Mesothelial cell of epicardium (in vitro differentiated cells): ENCODE results near the gene GNLY. TPM values are rescaled to one million over a fixed set of nuclear protein-coding genes. Genes with fewer than 3 reads are reported as not detected.

Experiments
- DNase-seq, 2 experiments: peaks; one replicate each; pipeline ENCODE4 v3.0.0; 2021; ENCODE audit warnings: low spot score in 2 of 2; ENCODE audit not compliant: unreplicated experiment in 2 of 2
- H3K27ac Mint-ChIP-seq: 2 replicates; pipeline ENCODE4 v1.8.0; 2021; ENCODE audit warnings: mixed read lengths
- H3K27me3 Mint-ChIP-seq: 2 replicates; pipeline ENCODE4 v1.8.0; 2021; ENCODE audit warnings: low read depth, mixed read lengths
- H3K36me3 Mint-ChIP-seq: 2 replicates; pipeline ENCODE4 v1.8.0; 2021; ENCODE audit warnings: mixed read lengths
- H3K4me1 Mint-ChIP-seq: 2 replicates; pipeline ENCODE4 v1.8.0; 2021; ENCODE audit warnings: mixed read lengths
- H3K4me3 Mint-ChIP-seq: 2 replicates; pipeline ENCODE4 v1.8.0; 2021; ENCODE audit warnings: mild to moderate bottlenecking, moderate library complexity, mixed read lengths
- H3K9me3 Mint-ChIP-seq: 2 replicates; pipeline ENCODE4 v1.8.0; 2021; ENCODE audit warnings: mixed read lengths
- total RNA-seq: library from RNA; stranded (reverse); gene quantifications from 3 replicates; pipeline ENCODE4 v1.2.1, GENCODE V29; 2021
- TF ChIP-seq, protein P1 (sequence below): fragments of 200-600 bp; sonication (generic); IDR thresholded peaks from one replicate; pipeline ENCODE4 v1.5.0; 2021; ENCODE audit warnings: antibody characterized with exemption; ENCODE audit not compliant: unreplicated experiment

GNLY gene
- total RNA-seq, 1 donor from 2014 or later: not detected

DNA sequence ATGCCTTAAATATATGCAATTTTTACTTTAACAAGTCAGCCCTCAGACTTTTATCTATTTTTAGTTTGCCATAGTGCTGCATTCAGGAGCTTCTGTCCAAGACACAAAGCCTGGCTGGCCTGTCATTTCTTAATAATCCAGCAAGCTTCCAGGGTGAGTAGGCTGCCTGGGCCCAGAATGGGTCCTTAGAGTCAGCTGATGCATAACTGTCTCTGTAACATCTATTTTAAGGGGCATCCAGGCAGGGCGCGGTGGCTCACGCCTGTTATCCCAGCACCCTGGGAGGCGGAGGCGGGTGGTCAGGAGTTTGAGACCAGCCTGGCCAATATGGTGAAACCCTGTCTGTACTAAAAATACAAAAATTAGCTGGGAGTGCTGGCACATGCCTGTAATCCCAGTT lies 11.8 kb upstream of the GNLY start:
- Mint-ChIP-seq H3K9me3 (no peaks in the 10 kb centered on the region), H3K27ac (no peak overlapping the region), H3K27me3 (peaks cover 3% of the 10 kb centered on the region), H3K4me3 (no peak overlapping the region), H3K36me3 (no peaks in the 10 kb centered on the region), H3K4me1 (peaks cover 8% of the 10 kb centered on the region)
- no peak for DNase-seq
- TF ChIP-seq, protein P1, sequence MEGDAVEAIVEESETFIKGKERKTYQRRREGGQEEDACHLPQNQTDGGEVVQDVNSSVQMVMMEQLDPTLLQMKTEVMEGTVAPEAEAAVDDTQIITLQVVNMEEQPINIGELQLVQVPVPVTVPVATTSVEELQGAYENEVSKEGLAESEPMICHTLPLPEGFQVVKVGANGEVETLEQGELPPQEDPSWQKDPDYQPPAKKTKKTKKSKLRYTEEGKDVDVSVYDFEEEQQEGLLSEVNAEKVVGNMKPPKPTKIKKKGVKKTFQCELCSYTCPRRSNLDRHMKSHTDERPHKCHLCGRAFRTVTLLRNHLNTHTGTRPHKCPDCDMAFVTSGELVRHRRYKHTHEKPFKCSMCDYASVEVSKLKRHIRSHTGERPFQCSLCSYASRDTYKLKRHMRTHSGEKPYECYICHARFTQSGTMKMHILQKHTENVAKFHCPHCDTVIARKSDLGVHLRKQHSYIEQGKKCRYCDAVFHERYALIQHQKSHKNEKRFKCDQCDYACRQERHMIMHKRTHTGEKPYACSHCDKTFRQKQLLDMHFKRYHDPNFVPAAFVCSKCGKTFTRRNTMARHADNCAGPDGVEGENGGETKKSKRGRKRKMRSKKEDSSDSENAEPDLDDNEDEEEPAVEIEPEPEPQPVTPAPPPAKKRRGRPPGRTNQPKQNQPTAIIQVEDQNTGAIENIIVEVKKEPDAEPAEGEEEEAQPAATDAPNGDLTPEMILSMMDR: no peak

DNA sequence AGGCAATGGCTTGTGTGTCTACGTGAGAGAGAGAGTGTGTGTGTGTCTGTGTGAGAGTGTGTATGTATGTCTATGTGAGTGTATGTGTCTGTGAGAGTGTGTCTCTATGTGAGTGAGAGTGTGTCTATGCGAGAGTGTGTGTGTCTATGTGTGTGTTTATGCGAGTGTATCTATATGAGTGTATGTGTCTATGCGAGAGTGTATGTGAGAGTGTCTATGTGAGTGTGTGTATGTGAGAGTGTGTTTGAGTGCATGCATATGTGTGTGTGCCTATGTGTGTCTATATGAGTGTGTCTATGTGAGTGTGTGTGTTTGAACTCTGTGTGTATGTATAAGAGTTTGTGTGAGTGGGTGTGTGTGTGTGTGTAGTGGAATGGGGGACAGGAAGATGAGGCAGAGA lies 9.8 kb upstream of the GNLY start:
- Mint-ChIP-seq H3K27ac (no peak overlapping the region), H3K27me3 (peaks cover 5% of the 10 kb centered on the region), H3K9me3 (no peaks in the 10 kb centered on the region), H3K4me1 (no peaks in the 10 kb centered on the region), H3K4me3 (no peak overlapping the region), H3K36me3 (no peaks in the 10 kb centered on the region)
- DNase-seq: no peak
- TF ChIP-seq, protein P1: no peak

DNA sequence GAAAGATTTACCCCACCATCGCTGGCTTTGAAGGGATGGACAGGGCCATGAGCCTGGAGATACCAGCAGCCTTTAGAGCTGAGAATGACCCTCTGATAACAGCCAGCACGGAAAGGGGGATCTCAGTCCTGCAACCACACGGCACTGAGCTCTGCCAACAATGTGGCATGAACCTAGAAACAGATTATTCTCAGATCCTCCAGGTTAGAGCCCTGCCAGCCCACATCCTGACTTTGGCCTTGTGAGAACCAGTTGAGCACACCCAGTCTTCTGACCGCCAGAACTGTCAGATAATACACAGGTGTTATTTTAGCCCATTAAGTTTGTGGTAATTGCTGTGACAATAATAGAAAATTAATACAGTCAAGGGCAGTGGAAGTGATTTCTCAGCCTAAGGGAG lies 9.4 kb upstream of the GNLY start:
- no peaks in the 10 kb centered on the region for H3K36me3 Mint-ChIP-seq
- no peak for DNase-seq
- TF ChIP-seq, protein P1: no peak
- H3K4me1 Mint-ChIP-seq: no peaks in the 10 kb centered on the region
- no peak overlapping the region for H3K27ac Mint-ChIP-seq
- H3K4me3 Mint-ChIP-seq: no peak overlapping the region
- no peaks in the 10 kb centered on the region for H3K9me3 Mint-ChIP-seq
- H3K27me3 Mint-ChIP-seq: peaks cover 5% of the 10 kb centered on the region

DNA sequence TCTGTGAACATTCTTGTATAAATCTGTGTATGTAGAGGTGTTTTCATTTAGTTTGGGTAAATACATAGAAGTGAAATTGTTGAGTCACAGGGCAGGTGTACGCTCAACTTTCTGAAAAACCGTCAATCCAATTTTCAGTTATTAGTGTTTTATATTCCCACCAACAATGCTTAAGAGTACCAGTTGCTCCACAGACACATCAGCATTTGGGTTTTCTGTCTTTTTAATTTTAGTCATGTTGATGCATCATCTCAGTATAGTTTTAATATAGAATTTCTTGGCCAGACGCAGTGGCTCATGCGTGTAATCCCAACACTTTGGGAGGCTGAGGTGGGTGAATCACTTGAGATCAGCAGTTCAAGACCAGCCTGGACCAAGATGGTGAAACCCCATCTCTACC lies 3.2 kb upstream of the GNLY start:
- Mint-ChIP-seq H3K4me1 (no peaks in the 10 kb centered on the region), H3K27me3 (peaks cover 5% of the 10 kb centered on the region), H3K36me3 (no peaks in the 10 kb centered on the region), H3K4me3 (no peak overlapping the region), H3K27ac (no peak overlapping the region), H3K9me3 (no peaks in the 10 kb centered on the region)
- DNase-seq: no peak
- TF ChIP-seq, protein P1: no peak

DNA sequence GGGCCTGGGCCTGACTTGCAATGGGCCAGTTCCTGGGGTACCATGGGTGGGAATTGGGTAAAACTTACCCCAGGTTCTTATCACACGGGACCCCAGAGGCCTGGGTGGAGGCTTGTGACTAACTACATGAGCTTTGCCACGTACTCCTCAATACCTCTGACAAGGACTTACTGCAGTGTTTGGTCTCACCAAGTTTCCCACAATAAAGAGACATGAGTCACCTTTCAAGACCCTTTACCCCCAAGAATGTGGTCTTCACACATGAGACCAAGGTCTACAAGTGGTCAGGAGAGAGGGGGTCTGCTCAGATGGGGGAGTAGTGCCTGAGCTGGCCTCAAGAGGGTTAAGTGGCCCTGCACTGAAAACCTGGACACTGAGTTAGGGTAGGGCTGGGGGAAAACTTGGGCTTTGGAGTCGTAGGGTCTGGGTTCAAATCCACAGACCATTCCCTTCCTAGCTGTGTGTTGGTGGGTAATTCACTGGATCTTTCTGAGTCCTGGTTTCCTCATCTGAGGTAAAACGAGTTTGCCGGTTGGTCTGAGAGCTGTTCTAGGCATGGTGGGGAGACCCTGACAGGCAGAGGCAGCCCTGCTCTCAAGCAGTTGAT lies 2.0 kb upstream of the GNLY start:
- TF ChIP-seq, protein P1: no peak
- Mint-ChIP-seq H3K4me3 (no peak overlapping the region), H3K27me3 (peaks cover 4% of the 10 kb centered on the region), H3K9me3 (no peaks in the 10 kb centered on the region), H3K27ac (no peak overlapping the region), H3K4me1 (no peaks in the 10 kb centered on the region), H3K36me3 (no peaks in the 10 kb centered on the region)
- no peak for DNase-seq

DNA sequence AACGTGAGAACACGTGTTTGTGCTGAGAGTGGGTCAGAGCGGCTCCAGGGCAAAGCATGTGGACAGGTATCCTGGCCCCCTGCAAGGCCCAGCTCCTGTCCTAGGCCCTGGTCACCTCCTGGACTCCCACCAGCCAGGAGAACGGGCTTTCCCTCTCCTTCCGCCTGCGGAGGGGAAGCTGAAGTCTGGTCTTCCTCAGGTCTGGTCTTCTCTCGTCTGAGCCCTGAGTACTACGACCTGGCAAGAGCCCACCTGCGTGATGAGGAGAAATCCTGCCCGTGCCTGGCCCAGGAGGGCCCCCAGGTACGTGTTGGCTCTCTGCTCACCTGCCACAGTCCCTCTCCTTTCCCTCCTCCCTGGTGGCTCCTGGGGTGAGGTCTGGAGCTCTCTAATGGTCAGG lies 963 bp downstream of the GNLY start:
- Mint-ChIP-seq H3K9me3 (no peaks in the 10 kb centered on the region), H3K27me3 (no peaks in the 10 kb centered on the region), H3K4me3 (no peak overlapping the region), H3K36me3 (no peaks in the 10 kb centered on the region), H3K4me1 (no peaks in the 10 kb centered on the region), H3K27ac (no peak overlapping the region)
- TF ChIP-seq, protein P1: no peak
- DNase-seq: no peak
